ENCODE measurements around the gene TOP3A. TPM values are rescaled to one million over a fixed set of nuclear protein-coding genes. Genes with fewer than 3 reads are reported as not detected.

TOP3A gene
- total RNA-seq, 2 experiments from 2014 or later, result 21.5 to 24.8 TPM

GRCh38 chr17:18363101-18364049 lies 48.6 kb upstream of the TOP3A start, which contains the start of gene SHMT1:
Gene SHMT1, minus strand, starts transcription at chr17:18363550. Its CDS starts 7,569 bp downstream, at chr17:18355981.
- Histone ChIP-seq H3K27me3 (ENCODE audit: control insufficient read depth in 1 of 2, insufficient read depth in 2 of 2, low read length in 2 of 2) (no peaks in the 10 kb centered on the region), H3K36me3 (ENCODE audit: insufficient read depth, low read length) (no peaks in the 10 kb centered on the region), H3K4me1 (ENCODE audit: insufficient read depth, low read length) (peaks cover 16% of the 10 kb centered on the region), H3K9me3 (ENCODE audit: control insufficient read depth in 1 of 2, insufficient read depth in 1 of 2, low read length in 2 of 2) (no peaks in the 10 kb centered on the region), H3K27ac (ENCODE audit: low read depth in 1 of 2, low read length in 2 of 2) (peak within 1 kb of the TSS in 1 of 2 donors; percentile 23), H3K4me3 (ENCODE audit: low read length) (peak within 1 kb of the TSS; percentile 69)
- peak within 1 kb of the TSS; percentile 79 for H3K27ac Mint-ChIP-seq
- no peaks in the 10 kb centered on the region for H3K27me3 Mint-ChIP-seq
- peak; percentile 77 to 95 (median 88) for DNase-seq
- peaks cover 18% of the 10 kb centered on the region for H3K4me1 Mint-ChIP-seq (ENCODE audit: low read depth)
- no peaks in the 10 kb centered on the region for H3K9me3 Mint-ChIP-seq
- ATAC-seq (ENCODE audit: poor library complexity), result peak; percentile 100
- CTCF ChIA-PET, result interaction anchor here (0.9 to 1.2 kb wide), 2 partner anchors 11 to 43 kb away, joined by 3 read pairs; no protein-coding TSS in a partner anchor
- peak within 1 kb of the TSS; percentile 97 for H3K4me3 Mint-ChIP-seq
- intact Hi-C loops (cut with DNase I, micrococcal nuclease), result loop anchor here in 1 of 2 experiments (1.0 to 2.0 kb wide), 2 partner anchors 48 to 103 kb away; partner anchors contain the start of genes MIEF2 and SMCR8
- TF ChIP-seq, protein P1, sequence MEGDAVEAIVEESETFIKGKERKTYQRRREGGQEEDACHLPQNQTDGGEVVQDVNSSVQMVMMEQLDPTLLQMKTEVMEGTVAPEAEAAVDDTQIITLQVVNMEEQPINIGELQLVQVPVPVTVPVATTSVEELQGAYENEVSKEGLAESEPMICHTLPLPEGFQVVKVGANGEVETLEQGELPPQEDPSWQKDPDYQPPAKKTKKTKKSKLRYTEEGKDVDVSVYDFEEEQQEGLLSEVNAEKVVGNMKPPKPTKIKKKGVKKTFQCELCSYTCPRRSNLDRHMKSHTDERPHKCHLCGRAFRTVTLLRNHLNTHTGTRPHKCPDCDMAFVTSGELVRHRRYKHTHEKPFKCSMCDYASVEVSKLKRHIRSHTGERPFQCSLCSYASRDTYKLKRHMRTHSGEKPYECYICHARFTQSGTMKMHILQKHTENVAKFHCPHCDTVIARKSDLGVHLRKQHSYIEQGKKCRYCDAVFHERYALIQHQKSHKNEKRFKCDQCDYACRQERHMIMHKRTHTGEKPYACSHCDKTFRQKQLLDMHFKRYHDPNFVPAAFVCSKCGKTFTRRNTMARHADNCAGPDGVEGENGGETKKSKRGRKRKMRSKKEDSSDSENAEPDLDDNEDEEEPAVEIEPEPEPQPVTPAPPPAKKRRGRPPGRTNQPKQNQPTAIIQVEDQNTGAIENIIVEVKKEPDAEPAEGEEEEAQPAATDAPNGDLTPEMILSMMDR (IDR thresholded peaks at IDR 0.05), result no peak
- no peaks in the 10 kb centered on the region for H3K36me3 Mint-ChIP-seq (ENCODE audit: low read depth)
- POLR2A ChIA-PET, result interaction anchor here (0.6 to 2.2 kb wide), 4 partner anchors 31 to 890 kb away, joined by 3 to 8 read pairs (median 3); partner anchors contain the start of genes SMCR8 and TOP3A

- peak overlapping the region; percentile 69 for H3K4me3 ChIP-seq (ENCODE audit: low read length)
- peak overlapping the region in 1 of 2 donors; percentile 23 for H3K27ac ChIP-seq (ENCODE audit: low read depth in 1 of 2, low read length in 2 of 2)
- no peaks in the 10 kb centered on the region for H3K27me3 Mint-ChIP-seq
- peak overlapping the region; percentile 91 for H3K4me3 Mint-ChIP-seq
- H3K27ac Mint-ChIP-seq, result peak overlapping the region; percentile 79
- ChIA-PET POLR2A (interaction anchor here (1.2 to 2.2 kb wide), 3 partner anchors 31 to 48 kb away, joined by 3 to 8 read pairs (median 3); partner anchors contain the start of genes SMCR8 and TOP3A), CTCF (interaction anchor here (0.9 to 1.2 kb wide), 2 partner anchors 10 to 42 kb away, joined by 3 read pairs; no protein-coding TSS in a partner anchor)
- TF ChIP-seq, protein P1 (IDR thresholded peaks at IDR 0.05), result no peak
- ATAC-seq (ENCODE audit: poor library complexity) (no peak), DNase-seq (peak in 1 of 14 experiments; percentile 17)
- H3K9me3 ChIP-seq (ENCODE audit: control insufficient read depth in 1 of 2, insufficient read depth in 1 of 2, low read length in 2 of 2), result no peaks in the 10 kb centered on the region
- no peaks in the 10 kb centered on the region for H3K9me3 Mint-ChIP-seq
- peaks cover 18% of the 10 kb centered on the region for H3K4me1 Mint-ChIP-seq (ENCODE audit: low read depth)
- H3K36me3 ChIP-seq (ENCODE audit: insufficient read depth, low read length), result no peaks in the 10 kb centered on the region
- no peaks in the 10 kb centered on the region for H3K27me3 ChIP-seq (ENCODE audit: control insufficient read depth in 1 of 2, insufficient read depth in 2 of 2, low read length in 2 of 2)
- intact Hi-C loops (cut with DNase I, micrococcal nuclease), result loop anchor here in 1 of 2 experiments (1.0 to 2.0 kb wide), 2 partner anchors 47 to 102 kb away; partner anchors contain the start of genes MIEF2 and SMCR8
- H3K36me3 Mint-ChIP-seq (ENCODE audit: low read depth), result no peaks in the 10 kb centered on the region
- peaks cover 16% of the 10 kb centered on the region for H3K4me1 ChIP-seq (ENCODE audit: insufficient read depth, low read length)
Observed at GRCh38 chr17:18362698-18363100, 47.9 kb upstream of the TOP3A start.
